HG03045 (cell line): ENCODE data around the gene CDHR2.

Source experiments
- ATAC-seq: cut with Tn5 transposase; IDR thresholded peaks from one replicate; pipeline ENCODE4 v1.9.1; 2021; ENCODE audit warnings: mild to moderate bottlenecking, moderate library complexity; ENCODE audit not compliant: unreplicated experiment

Gene CDHR2

DNA sequence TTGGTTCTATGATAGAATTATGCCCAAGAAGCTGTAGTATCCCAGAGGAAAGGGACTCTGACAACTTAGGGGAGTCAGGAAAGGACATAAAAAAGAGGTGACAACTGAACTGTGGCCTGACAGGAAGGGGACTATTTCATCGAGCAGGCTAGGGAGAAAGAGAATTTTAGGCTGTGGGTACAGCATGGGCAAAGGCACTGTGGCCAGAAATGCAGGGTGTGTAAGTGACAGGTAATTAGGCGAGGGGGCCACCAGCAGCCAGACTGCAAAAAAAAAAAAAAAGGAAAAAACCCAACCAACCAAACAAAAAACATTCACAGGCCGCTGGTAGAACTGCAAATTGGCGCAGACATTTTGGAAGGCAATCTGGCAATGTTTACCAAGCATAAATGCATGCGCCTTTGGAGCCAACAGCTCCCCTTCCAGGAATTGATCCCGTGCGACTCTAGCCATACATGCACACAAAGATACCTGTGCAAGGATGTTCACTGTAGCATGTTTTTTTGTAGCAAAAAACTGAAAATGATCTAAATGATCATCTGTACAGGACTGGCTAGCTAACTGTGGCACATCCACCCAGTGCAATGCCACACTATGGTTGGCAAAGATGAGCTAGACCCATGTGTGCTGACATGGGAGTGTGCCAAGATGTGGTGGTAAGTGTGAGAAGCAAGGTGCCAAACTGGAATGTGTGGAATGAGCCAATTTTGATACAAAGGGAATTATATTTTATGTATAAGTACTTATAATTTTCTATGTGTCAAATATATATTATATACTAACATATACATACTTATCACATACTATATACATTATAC is 82.5 kb downstream of the CDHR2 start:
- no peak for ATAC-seq

DNA sequence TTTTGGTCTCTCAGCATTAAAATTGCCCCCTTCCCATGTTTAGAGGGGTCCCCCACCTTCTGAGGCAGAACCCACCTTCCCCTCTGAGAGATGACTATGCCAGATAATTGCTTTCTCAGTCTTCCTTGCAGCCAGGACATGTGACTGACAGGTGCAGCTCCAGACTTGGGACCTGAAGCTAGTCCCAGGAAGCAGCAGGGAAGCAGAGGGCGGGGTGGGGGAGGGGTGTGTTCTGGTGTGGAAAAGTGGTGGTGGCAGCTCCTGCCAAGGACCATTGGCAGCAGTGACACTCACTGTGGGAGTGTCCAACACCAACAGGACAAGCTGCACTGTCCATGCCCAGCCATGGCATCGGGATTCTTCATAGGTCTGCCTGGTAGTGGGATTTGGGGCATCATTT is 83.6 kb downstream of the CDHR2 start:
- no peak for ATAC-seq

DNA sequence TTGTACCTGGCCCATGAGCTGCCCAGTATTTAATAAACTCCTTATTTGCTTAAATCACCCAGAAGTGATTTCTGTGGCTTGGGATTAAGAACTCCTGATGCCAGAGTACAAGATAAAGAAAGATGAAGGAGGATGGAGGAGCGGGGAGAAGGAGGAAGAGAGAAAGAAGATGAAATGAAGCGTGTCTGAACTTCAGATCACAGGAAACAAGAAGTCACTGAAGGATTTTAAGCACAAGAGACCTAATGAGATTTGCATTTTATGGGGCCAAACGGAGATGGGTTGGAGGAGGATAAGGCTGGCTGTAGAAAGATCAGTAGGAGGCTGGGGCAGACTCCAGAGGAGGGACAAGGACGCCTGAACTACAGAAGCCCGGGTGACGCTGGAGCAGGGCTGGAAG is 84.5 kb downstream of the CDHR2 start:
- ATAC-seq, result no peak

DNA sequence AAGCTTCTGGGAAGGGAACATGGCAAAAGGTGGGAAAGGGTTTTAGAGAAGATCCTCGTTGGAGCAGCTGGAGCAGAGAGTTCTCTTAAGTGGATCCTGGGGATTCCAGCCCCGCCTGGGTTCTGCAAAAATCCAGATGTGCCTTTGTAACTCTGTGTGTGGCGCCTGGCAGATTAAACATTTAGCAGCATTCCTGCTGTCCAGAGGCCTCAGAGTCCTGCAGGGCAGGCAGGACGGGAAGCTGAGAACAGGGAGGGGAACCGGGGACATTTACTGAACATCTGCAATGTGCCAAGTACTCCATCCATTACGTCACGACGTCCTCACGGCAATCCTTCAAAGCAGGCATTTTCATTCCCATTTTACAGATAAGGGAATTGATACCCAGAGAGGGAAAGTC is 87.3 kb downstream of the CDHR2 start:
- ATAC-seq, result no peak

DNA sequence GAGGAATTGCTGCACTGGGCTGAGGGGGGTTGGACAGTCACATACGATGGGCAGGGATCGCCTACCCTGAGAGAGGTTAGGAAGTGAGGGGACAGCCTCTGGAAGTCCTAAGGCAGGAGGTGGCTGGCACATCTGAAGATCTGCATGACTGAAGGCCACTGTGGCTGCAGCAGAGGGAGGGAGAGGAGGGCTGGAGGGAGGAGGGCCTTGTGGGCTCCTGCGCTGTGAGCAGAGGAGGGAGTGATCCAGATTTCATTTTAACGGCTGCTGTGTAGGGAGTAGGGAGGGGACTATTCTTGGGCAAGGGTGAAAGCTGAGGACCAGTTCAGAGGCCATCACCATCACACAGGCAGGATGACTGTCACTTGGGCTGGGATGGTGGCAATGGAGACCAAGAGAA is 88.4 kb downstream of the CDHR2 start:
- no peak for ATAC-seq

DNA sequence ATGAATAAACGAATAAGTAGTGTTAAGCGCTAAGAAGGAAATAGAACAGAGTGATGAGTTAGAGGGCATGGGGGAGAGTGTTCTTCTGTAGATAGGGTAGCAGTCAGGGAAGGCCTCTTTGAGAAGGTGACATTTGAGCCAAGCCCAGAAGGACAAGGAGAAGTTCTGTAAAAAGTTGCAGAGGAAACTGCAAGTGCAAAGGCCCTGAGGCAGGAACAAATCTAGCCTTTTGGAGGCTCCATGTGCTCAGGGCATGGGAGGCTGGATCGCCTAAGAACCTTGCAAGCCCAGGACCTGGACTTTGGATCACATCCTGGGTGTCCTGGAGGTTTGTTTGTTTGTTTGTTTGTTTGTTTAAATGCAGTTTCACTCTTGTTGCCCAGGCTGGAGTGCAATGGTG is 89.3 kb downstream of the CDHR2 start:
- ATAC-seq, result no peak

DNA sequence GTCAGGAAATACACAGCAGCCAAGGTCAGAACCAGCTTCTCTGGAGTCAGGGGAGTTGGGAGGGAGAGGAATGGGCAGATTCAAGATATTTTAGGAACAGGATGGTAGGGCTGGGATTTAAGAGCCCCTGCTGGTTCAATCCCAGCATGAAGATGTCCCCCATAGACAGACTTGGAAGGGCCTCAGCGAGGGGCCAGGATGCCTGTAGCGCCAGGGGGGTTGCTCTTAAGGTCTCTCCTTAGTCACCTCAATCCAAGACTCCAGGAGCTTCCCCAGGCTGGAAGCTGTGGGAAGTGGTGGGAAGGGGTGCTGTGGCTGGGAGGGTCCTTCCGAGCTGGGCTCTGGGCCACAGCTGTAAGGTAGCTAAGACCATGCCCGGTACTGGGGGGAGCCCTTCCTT is 90.1 kb downstream of the CDHR2 start:
- ATAC-seq, result no peak

DNA sequence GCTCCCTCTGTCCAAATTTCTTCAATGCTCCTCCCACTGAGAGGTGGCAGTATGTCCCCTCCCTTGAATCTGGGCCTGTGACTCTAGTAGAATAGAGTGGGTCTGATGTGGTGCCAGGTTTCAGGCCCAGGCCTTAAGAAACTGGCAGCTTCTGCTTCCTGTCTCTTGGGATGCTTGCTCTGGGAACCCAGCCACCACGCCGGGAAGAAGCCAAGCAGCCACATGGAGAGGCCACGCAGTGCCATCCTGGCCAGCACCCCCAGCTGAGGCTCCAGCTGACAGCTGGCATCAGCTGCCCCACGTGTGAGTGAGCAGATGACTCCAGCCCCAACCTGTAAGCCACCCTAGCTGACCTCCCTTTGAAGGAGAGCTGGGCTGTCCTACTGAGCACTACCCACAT is 90.8 kb downstream of the CDHR2 start:
- no peak for ATAC-seq

DNA sequence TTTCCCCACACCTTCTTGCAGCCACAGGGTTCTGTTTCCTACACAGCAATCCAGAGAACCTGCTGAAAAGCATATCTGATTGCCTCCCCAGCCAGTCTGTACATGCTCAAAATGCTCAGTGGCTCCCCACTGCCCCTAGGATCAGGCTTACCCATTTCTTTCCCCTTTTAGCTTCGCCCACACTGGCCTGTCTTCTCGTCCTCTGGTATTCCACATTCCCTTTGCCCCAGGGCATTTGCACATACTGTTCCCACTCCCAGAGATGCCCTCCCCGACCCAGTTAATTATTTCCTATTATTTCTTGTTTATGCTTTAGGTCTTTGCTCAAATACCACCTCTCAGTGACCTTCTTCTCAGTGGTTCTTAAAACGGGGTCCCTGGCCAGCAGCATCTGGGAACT is 91.5 kb downstream of the CDHR2 start:
- no peak for ATAC-seq

DNA sequence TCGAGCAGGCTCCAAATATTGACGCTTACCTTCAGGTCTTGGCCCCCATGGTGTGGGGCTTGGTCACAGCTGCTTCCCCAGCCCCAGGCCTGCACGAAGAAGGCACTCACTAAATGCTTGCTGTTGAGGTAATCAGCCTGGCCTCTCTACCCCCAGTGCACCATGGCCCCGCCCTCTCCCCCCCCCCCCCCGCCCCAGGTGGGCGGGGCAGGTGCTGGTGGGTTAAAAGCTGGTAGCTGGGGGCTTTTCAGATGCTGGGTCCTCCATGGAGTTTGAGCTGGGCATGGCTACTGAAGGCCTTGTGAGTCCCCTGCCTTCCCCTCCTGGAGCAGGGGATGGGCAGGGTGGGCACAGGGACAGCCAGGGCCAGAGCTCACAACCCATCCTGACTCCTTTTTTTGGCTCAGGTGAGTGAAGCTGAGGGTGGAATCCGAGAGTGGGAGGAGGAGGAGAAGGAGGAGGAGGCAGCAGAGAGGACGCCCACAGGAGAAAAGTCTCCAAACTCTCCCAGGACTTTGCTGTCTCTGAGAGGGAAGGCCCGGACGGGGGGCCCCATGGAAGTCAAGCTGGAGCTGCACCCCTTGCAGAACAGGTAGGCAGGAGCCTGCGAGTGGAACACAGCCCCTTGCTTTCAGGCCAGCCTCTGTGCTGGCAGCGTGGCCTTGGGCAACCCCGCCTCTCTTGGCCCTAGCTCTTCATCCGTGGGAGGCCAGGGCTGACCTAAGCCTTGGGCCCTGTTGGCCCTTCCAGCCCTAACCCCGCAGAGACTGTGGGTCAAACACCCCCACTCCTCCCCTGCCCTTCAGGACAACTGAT is 93.7 kb downstream of the CDHR2 start:
- ATAC-seq, result no peak

DNA sequence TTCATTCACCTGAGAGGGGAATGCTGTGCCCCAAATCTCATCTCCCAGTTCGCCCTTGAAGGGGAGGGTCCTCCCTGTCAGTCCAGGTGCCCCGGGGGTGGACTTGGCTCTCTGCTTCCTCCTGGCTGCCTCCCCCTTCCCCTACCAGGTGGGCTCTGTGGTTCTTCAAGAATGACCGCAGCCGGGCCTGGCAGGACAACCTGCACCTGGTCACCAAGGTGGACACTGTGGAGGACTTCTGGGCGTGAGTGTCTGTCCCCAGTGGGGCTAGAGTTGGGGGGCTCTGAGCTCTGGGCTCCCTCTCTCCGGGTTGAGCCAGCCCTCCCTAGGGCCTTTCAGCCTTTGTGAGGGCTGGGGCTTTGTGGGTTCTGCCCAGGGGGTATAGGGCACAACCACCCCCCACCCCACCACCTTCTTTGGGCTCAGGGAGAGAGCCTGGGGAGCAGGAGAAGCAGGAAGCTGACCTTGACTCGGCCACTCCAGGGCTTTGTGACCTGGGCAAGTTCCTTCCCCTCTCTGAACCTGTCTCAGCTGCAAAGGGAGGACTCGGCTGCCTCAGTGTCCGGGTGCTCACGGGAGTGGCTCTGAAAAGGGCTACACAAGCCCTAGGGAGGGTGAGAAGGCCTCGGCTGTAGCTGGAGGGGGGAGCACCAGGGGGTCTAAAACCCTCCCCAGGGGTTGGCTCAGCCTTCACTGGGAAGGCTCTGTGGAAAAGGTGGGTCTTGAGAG is 94.5 kb downstream of the CDHR2 start:
- no peak for ATAC-seq

DNA sequence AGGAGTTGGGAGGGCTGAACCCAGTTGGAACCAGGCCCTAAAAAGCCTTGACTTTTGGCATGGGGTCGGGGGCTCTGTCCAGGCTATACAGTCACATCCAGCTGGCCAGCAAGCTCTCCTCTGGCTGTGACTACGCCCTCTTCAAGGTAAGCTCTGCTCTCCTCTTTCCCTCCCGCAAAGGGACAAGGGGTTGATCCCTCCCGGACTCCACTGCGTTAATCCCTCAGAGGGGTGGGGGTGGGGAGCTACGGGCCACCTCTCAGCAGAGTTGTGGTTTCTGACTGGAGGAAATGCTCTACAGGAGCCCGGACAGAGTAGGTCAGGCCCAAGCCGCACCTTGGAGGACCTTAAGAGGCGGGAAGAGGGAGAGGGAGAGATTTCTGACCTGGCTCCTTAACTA is 95.2 kb downstream of the CDHR2 start:
- ATAC-seq, result no peak

DNA sequence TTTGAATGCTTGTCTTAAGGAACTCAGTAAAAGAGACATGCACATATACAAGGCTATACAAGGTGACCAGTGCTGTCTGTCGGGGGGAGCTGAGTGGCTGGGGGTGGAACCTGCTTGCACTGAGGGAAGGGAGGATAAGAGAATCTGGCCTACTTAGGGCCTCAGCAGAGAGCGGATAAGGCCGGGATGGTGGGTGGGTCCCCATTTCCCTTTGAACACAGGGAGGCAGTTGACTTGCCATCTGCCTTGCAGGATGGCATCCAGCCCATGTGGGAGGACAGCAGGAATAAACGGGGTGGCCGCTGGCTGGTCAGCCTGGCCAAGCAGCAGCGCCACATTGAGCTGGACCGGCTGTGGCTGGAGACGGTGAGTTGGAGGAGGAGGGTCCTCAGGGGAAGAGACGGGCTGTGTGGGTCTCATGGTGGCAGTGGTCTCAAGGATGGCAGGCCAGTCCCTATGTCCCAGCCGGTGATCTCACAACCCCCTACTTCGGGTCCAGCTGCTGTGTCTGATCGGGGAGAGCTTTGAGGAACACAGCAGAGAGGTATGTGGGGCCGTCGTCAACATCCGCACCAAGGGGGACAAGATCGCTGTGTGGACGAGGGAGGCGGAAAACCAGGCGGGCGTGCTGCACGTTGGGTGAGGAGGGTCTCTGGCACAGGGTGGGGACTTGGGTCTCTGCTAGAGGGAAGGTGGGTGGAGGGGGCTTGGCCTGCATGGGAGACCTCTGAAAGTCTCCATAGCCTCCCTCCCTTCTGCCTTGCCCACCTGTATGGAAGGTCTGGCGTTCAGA is 95.9 kb downstream of the CDHR2 start:
- ATAC-seq, result no peak
